Activated CD8-positive, alpha-beta T cell treated with anti-CD3 and anti-CD28 coated beads, Interleukin-2, amount 10 ng/mL, durations not matched to agents 7 days and 5 days (primary cell): ENCODE measurements around the gene AAK1. TPM values are rescaled to one million over a fixed set of nuclear protein-coding genes. Genes with fewer than 3 reads are reported as not detected.

Source experiments
- ATAC-seq: fragments of 150-1000 bp; cut with Tn5 transposase; one replicate; pipeline ENCODE4 v1.10.0; 2021; ENCODE audit warnings: moderate library complexity
- CTCF ChIA-PET: fragments of 350-600 bp; sonication (Branson Sonifier 250); formaldehyde crosslinking; loops from one replicate; lab custom pipeline; 2021; ENCODE audit warnings: antibody characterized with exemption; lab: Charles Lee
- POLR2A ChIA-PET: fragments of 350-600 bp; sonication (Branson Sonifier 250); formaldehyde crosslinking; loops from one replicate; lab custom pipeline; 2021; ENCODE audit warnings: antibody characterized with exemption; lab: Charles Lee
- DNase-seq: peaks from one replicate; pipeline ENCODE4 v3.0.0-alpha.2; 2020
- H3K27ac Mint-ChIP-seq: one replicate; pipeline ENCODE4 v1.8.0; 2021; ENCODE audit warnings: mild to moderate bottlenecking, mixed read lengths
- H3K27me3 Mint-ChIP-seq: one replicate; pipeline ENCODE4 v1.8.0; 2021; ENCODE audit warnings: low read depth, mixed read lengths
- H3K36me3 Mint-ChIP-seq: one replicate; pipeline ENCODE4 v1.8.0; 2021; ENCODE audit warnings: low read depth, mixed read lengths
- H3K4me1 Mint-ChIP-seq: one replicate; pipeline ENCODE4 v1.8.0; 2021; ENCODE audit warnings: low read depth, mixed read lengths
- H3K4me3 Mint-ChIP-seq: one replicate; pipeline ENCODE4 v1.8.0; 2021; ENCODE audit warnings: mild to moderate bottlenecking, mixed read lengths
- H3K9me3 Mint-ChIP-seq: one replicate; pipeline ENCODE4 v1.8.0; 2022; ENCODE audit warnings: mixed read lengths; ENCODE audit not compliant: insufficient read depth
- total RNA-seq, 2 experiments: library from RNA; stranded (reverse); gene quantifications; one replicate each; pipeline ENCODE4 v1.2.3, GENCODE V29; 2021

Gene AAK1
- total RNA-seq, 2 experiments from 2014 or later: 105 to 107 TPM

GRCh38 chr2:69514819-69515218 is 128.7 kb downstream of the AAK1 start:
- POLR2A ChIA-PET: no interaction called here
- H3K4me1 Mint-ChIP-seq: peaks cover 10% of the 10 kb centered on the region

GRCh38 chr2:69514406-69514805 is 129.1 kb downstream of the AAK1 start:
- no peaks in the 10 kb centered on the region for H3K9me3 Mint-ChIP-seq
- POLR2A ChIA-PET: no interaction called here
- peaks cover 74% of the 10 kb centered on the region for H3K36me3 Mint-ChIP-seq
- CTCF ChIA-PET: interaction anchor here (1.2 to 1.3 kb wide), 2 partner anchors 40 to 51 kb away, joined by 3 to 6 read pairs; no protein-coding TSS in a partner anchor
- no peak overlapping the region for H3K4me3 Mint-ChIP-seq
- ATAC-seq: no peak
- DNase-seq: no peak
- no peak overlapping the region for H3K27ac Mint-ChIP-seq
- H3K27me3 Mint-ChIP-seq: no peaks in the 10 kb centered on the region
- peaks cover 7% of the 10 kb centered on the region for H3K4me1 Mint-ChIP-seq

More at GRCh38 chr2:69514819-69515218, 128.7 kb downstream of the AAK1 start:
- ATAC-seq (no peak), DNase-seq (no peak)
- Mint-ChIP-seq H3K4me3 (no peak overlapping the region), H3K9me3 (no peaks in the 10 kb centered on the region), H3K27me3 (no peaks in the 10 kb centered on the region), H3K27ac (no peak overlapping the region), H3K36me3 (peaks cover 73% of the 10 kb centered on the region)
- CTCF ChIA-PET: interaction anchor here (1.2 kb wide), 1 partner anchor 39 kb away, joined by 3 read pairs; no protein-coding TSS in a partner anchor

GRCh38 chr2:69512446-69512845 is 131.1 kb downstream of the AAK1 start:
- H3K27me3 Mint-ChIP-seq: no peaks in the 10 kb centered on the region
- ChIA-PET CTCF (interaction anchor here (1.1 kb wide), 1 partner anchor 304 kb away, joined by 4 read pairs; no protein-coding TSS in a partner anchor), POLR2A (interaction anchor here (0.6 kb wide), 1 partner anchor 54 kb away, joined by 4 read pairs; no protein-coding TSS in a partner anchor)
- no peak overlapping the region for H3K27ac Mint-ChIP-seq
- no peak overlapping the region for H3K4me3 Mint-ChIP-seq
- peaks cover 77% of the 10 kb centered on the region for H3K36me3 Mint-ChIP-seq
- ATAC-seq (no peak), DNase-seq (no peak)
- peaks cover 3% of the 10 kb centered on the region for H3K4me1 Mint-ChIP-seq
- no peaks in the 10 kb centered on the region for H3K9me3 Mint-ChIP-seq

- Mint-ChIP-seq H3K27me3 (no peaks in the 10 kb centered on the region), H3K4me1 (peaks cover 3% of the 10 kb centered on the region), H3K9me3 (no peaks in the 10 kb centered on the region), H3K27ac (no peak overlapping the region), H3K4me3 (no peak overlapping the region), H3K36me3 (peaks cover 85% of the 10 kb centered on the region)
- DNase-seq: no peak
- ChIA-PET CTCF (interaction anchor here (2.5 kb wide), 1 partner anchor 55 kb away, joined by 6 read pairs; no protein-coding TSS in a partner anchor), POLR2A (no interaction called here)
- ATAC-seq: no peak
These were observed 133.3 kb downstream of the AAK1 start for GRCh38 chr2:69510204-69510603.

- no peak for ATAC-seq
- CTCF ChIA-PET: interaction anchor here (2.5 kb wide), 1 partner anchor 56 kb away, joined by 6 read pairs; no protein-coding TSS in a partner anchor
- DNase-seq: no peak
- Mint-ChIP-seq H3K36me3 (peaks cover 82% of the 10 kb centered on the region), H3K9me3 (no peaks in the 10 kb centered on the region), H3K27me3 (no peaks in the 10 kb centered on the region), H3K4me1 (peaks cover 3% of the 10 kb centered on the region), H3K4me3 (no peak overlapping the region), H3K27ac (no peak overlapping the region)
- POLR2A ChIA-PET: interaction anchor here (1.2 kb wide), 1 partner anchor 9 kb away, joined by 3 read pairs; no protein-coding TSS in a partner anchor
These were observed 133.8 kb downstream of the AAK1 start for GRCh38 chr2:69509750-69510140.

- Mint-ChIP-seq H3K36me3 (peaks cover 81% of the 10 kb centered on the region), H3K9me3 (no peaks in the 10 kb centered on the region), H3K27me3 (no peaks in the 10 kb centered on the region), H3K4me3 (no peak overlapping the region), H3K4me1 (peaks cover 3% of the 10 kb centered on the region), H3K27ac (no peak overlapping the region)
- DNase-seq (no peak), ATAC-seq (no peak)
- POLR2A ChIA-PET: interaction anchor here (1.2 kb wide), 1 partner anchor 9 kb away, joined by 3 read pairs; no protein-coding TSS in a partner anchor
- CTCF ChIA-PET: no interaction called here
These were observed 134.4 kb downstream of the AAK1 start for GRCh38 chr2:69509011-69509749.

- no peaks in the 10 kb centered on the region for H3K27me3 Mint-ChIP-seq
- DNase-seq: no peak
- CTCF ChIA-PET: interaction anchor here (1.0 to 1.5 kb wide), 3 partner anchors 19 to 219 kb away, joined by 3 to 5 read pairs (median 4); no protein-coding TSS in a partner anchor
- H3K36me3 Mint-ChIP-seq: peaks cover 57% of the 10 kb centered on the region
- H3K4me3 Mint-ChIP-seq: no peak overlapping the region
- ATAC-seq: no peak
- POLR2A ChIA-PET: no interaction called here
- no peak overlapping the region for H3K27ac Mint-ChIP-seq
- no peaks in the 10 kb centered on the region for H3K9me3 Mint-ChIP-seq
- peaks cover 6% of the 10 kb centered on the region for H3K4me1 Mint-ChIP-seq
These were observed 137.8 kb downstream of the AAK1 start for GRCh38 chr2:69505710-69506109.

GRCh38 chr2:69501301-69501700 is 142.2 kb downstream of the AAK1 start:
- POLR2A ChIA-PET: interaction anchor here (0.6 to 1.8 kb wide), 2 partner anchors 36 to 64 kb away, joined by 3 to 5 read pairs; partner anchors contain the start of gene NFU1
- peaks cover 12% of the 10 kb centered on the region for H3K4me1 Mint-ChIP-seq
- no peaks in the 10 kb centered on the region for H3K9me3 Mint-ChIP-seq

GRCh38 chr2:69499966-69500365 is 143.6 kb downstream of the AAK1 start:
- POLR2A ChIA-PET: interaction anchor here (0.6 to 1.8 kb wide), 3 partner anchors 9 to 63 kb away, joined by 3 to 5 read pairs (median 3); partner anchors contain the start of gene NFU1
- Mint-ChIP-seq H3K4me3 (no peak overlapping the region), H3K9me3 (no peaks in the 10 kb centered on the region)

More at GRCh38 chr2:69501301-69501700, 142.2 kb downstream of the AAK1 start:
- ATAC-seq (no peak), DNase-seq (no peak)
- peaks cover 44% of the 10 kb centered on the region for H3K36me3 Mint-ChIP-seq
- H3K4me3 Mint-ChIP-seq: no peak overlapping the region
- CTCF ChIA-PET: interaction anchor here (1.1 to 2.0 kb wide), 5 partner anchors 12 to 64 kb away, joined by 3 to 11 read pairs (median 4); partner anchors contain the start of gene NFU1
- H3K27me3 Mint-ChIP-seq: no peaks in the 10 kb centered on the region
- H3K27ac Mint-ChIP-seq: no peak overlapping the region

GRCh38 chr2:69499242-69499641 is 144.3 kb downstream of the AAK1 start:
- DNase-seq (no peak), ATAC-seq (no peak)
- peaks cover 39% of the 10 kb centered on the region for H3K36me3 Mint-ChIP-seq
- POLR2A ChIA-PET: interaction anchor here (1.8 kb wide), 1 partner anchor 62 kb away, joined by 5 read pairs; the partner anchor contains the start of gene NFU1
- no peaks in the 10 kb centered on the region for H3K9me3 Mint-ChIP-seq
- no peak overlapping the region for H3K4me3 Mint-ChIP-seq
- CTCF ChIA-PET: no interaction called here
- H3K27me3 Mint-ChIP-seq: no peaks in the 10 kb centered on the region
- H3K27ac Mint-ChIP-seq: peak overlapping the region; percentile 35
- peaks cover 12% of the 10 kb centered on the region for H3K4me1 Mint-ChIP-seq

More at GRCh38 chr2:69499966-69500365, 143.6 kb downstream of the AAK1 start:
- ATAC-seq: no peak
- Mint-ChIP-seq H3K27me3 (no peaks in the 10 kb centered on the region), H3K4me1 (peaks cover 12% of the 10 kb centered on the region), H3K36me3 (peaks cover 38% of the 10 kb centered on the region), H3K27ac (peak overlapping the region; percentile 70)
- no peak for DNase-seq
- CTCF ChIA-PET: interaction anchor here (0.7 to 2.0 kb wide), 5 partner anchors 11 to 317 kb away, joined by 3 to 11 read pairs (median 3); partner anchors contain the start of gene NFU1

- no peaks in the 10 kb centered on the region for H3K9me3 Mint-ChIP-seq
- ChIA-PET POLR2A (no interaction called here), CTCF (interaction anchor here (2.1 kb wide), 1 partner anchor 59 kb away, joined by 5 read pairs; the partner anchor contains the start of gene NFU1)
- H3K4me3 Mint-ChIP-seq: no peak overlapping the region
- H3K27ac Mint-ChIP-seq: peak overlapping the region; percentile 8
- DNase-seq (no peak), ATAC-seq (no peak)
- peaks cover 25% of the 10 kb centered on the region for H3K4me1 Mint-ChIP-seq
- H3K27me3 Mint-ChIP-seq: no peaks in the 10 kb centered on the region
- H3K36me3 Mint-ChIP-seq: peaks cover 50% of the 10 kb centered on the region
These were observed 147.7 kb downstream of the AAK1 start for GRCh38 chr2:69495861-69496260.
